ENCODE results near the gene TRIM4.
"Not testable (repeated sequence)": the region's sequence is repeated elsewhere in the genome, so short reads cannot be mapped to it uniquely, and the experiment has no call there.

TRIM4 gene

GRCh38 chr7:99910976-99911375 lies 8.4 kb downstream of the TRIM4 start:
- no peak for DNase-seq

GRCh38 chr7:99901581-99901980 lies 17.7 kb downstream of the TRIM4 start:
- DNase-seq, result no peak

- no peak for DNase-seq
Observed at GRCh38 chr7:99899830-99900519, 19.4 kb downstream of the TRIM4 start.

- DNase-seq, result no peak
Observed at GRCh38 chr7:99898836-99899235, 20.5 kb downstream of the TRIM4 start.

GRCh38 chr7:99898023-99898357 lies 21.3 kb downstream of the TRIM4 start:
- no peak for DNase-seq

GRCh38 chr7:99897322-99898022 lies 21.9 kb downstream of the TRIM4 start:
- no peak for DNase-seq

GRCh38 chr7:99894738-99895137 lies 24.6 kb downstream of the TRIM4 start:
- DNase-seq, result no peak

- DNase-seq, result no peak
Observed at GRCh38 chr7:99893280-99893679, 26.1 kb downstream of the TRIM4 start.

GRCh38 chr7:99890348-99890747 lies 29.0 kb downstream of the TRIM4 start:
- not testable (repeated sequence) for DNase-seq

GRCh38 chr7:99888366-99888765 lies 31.0 kb downstream of the TRIM4 start:
- DNase-seq, result not testable (repeated sequence)

GRCh38 chr7:99881370-99881769 lies 38.0 kb downstream of the TRIM4 start:
- no peak for DNase-seq

- no peak for DNase-seq
Observed at GRCh38 chr7:99876933-99877332, 42.4 kb downstream of the TRIM4 start, which contains the start of gene OR2AE1. OR2AE1 (minus strand) TSS chr7:99877033; CDS start chr7:99877033, 0 bp downstream.

- no peak for DNase-seq
Observed at GRCh38 chr7:99876491-99876890, 42.8 kb downstream of the TRIM4 start.

GRCh38 chr7:99868246-99868645 lies 51.1 kb downstream of the TRIM4 start:
- no peak for DNase-seq

GRCh38 chr7:99867477-99867876 lies 51.9 kb downstream of the TRIM4 start:
- DNase-seq, result not testable (repeated sequence)

GRCh38 chr7:99863847-99864440 lies 55.4 kb downstream of the TRIM4 start:
- no peak for DNase-seq

GRCh38 chr7:99860281-99861127 lies 58.8 kb downstream of the TRIM4 start:
- DNase-seq, result no peak

- DNase-seq, result no peak
Observed at GRCh38 chr7:99855236-99855635, 64.1 kb downstream of the TRIM4 start.

GRCh38 chr7:99848420-99849216 lies 70.7 kb downstream of the TRIM4 start:
- no peak for DNase-seq

GRCh38 chr7:99844328-99844727 lies 75.0 kb downstream of the TRIM4 start:
- no peak for DNase-seq

- no peak for DNase-seq
Observed at GRCh38 chr7:99843808-99844207, 75.5 kb downstream of the TRIM4 start.

- DNase-seq, result no peak
Observed at GRCh38 chr7:99842926-99843325, 76.4 kb downstream of the TRIM4 start.

All from stimulated activated naive CD4-positive, alpha-beta T cell (primary cell).